K562 (cell line): ENCODE data around the gene ERF. TPM values are rescaled to one million over a fixed set of nuclear protein-coding genes. Genes with fewer than 3 reads are reported as not detected.

Source experiments
- CREB1 ChIP-seq, 2 experiments: sonication (generic) in 1 of 2; formaldehyde crosslinking in 1 of 2; IDR thresholded peaks; 2 replicates each; pipeline versions ENCODE4 v1.6.1 to v1.8.0; 2012 to 2022; ENCODE audit warnings: inconsistent platforms in 1 of 2, mild to moderate bottlenecking in 1 of 2, missing genetic modification reagents in 1 of 2, moderate library complexity in 1 of 2
- IRF2 ChIP-seq: sonication (generic); formaldehyde crosslinking; IDR thresholded peaks from 2 replicates; pipeline ENCODE4 v1.8.1; 2022; ENCODE audit warnings: mild to moderate bottlenecking, missing genetic modification reagents
- MAFK ChIP-seq: IDR thresholded peaks from 2 replicates; pipeline ENCODE4 v1.6.1; 2011; ENCODE audit warnings: low read length, improper control_type of control experiment
- MAX ChIP-seq: sonication (generic); formaldehyde crosslinking; IDR thresholded peaks from 2 replicates; pipeline ENCODE4 v1.9.0; 2022; ENCODE audit warnings: mild to moderate bottlenecking, missing genetic modification reagents
- MNT ChIP-seq, 2 experiments: fragments of 450-650 bp; conservative IDR thresholded peaks; 2 replicates each; pipeline ENCODE4 v1.6.1; 2017; ENCODE audit warnings: mild to moderate bottlenecking in 2 of 2, moderate library complexity in 2 of 2
- MTA3 ChIP-seq: fragments of 450-650 bp; formaldehyde crosslinking; IDR thresholded peaks from 2 replicates; pipeline ENCODE4 v1.6.1; 2017; ENCODE audit warnings: mild to moderate bottlenecking, borderline replicate concordance
- MYC ChIP-seq, 2 experiments: fragments of 250-450 bp in 1 of 2; sonication (Bioruptor Pico) in 1 of 2; IDR thresholded peaks; 2 replicates each; pipeline versions ENCODE4 v1.5.1 to v1.6.1; 2012 to 2021; ENCODE audit warnings: low read depth in 2 of 2, borderline replicate concordance in 1 of 2, improper control_type of control experiment in 1 of 2, low read length in 1 of 2, mild to moderate bottlenecking in 1 of 2, moderate library complexity in 1 of 2
- NRF1 ChIP-seq, 2 experiments: fragments of 450-650 bp; IDR thresholded peaks in 1 of 2; conservative IDR thresholded peaks in 1 of 2; 2 replicates each; pipeline ENCODE4 v1.6.1; 2014; ENCODE audit warnings: mild to moderate bottlenecking in 2 of 2
- RFX7 ChIP-seq: fragments of 250-450 bp; sonication (Bioruptor Pico); IDR thresholded peaks from 2 replicates; pipeline ENCODE4 v1.5.1; 2021; ENCODE audit warnings: mild to moderate bottlenecking
- SMARCE1 ChIP-seq: fragments of 450-650 bp; IDR thresholded peaks from 2 replicates; pipeline ENCODE4 v1.7.1; 2016; ENCODE audit warnings: mild to moderate bottlenecking
- SRSF7 ChIP-seq: fragments of 200-400 bp; formaldehyde crosslinking; optimal IDR thresholded peaks from 2 replicates; pipeline ENCODE3; 2017; ENCODE audit warnings: mild to moderate bottlenecking, low read depth, low read length
- TFAP4 ChIP-seq: sonication (generic); formaldehyde crosslinking; IDR thresholded peaks from 2 replicates; pipeline ENCODE4 v1.8.0; 2022; ENCODE audit warnings: missing genetic modification reagents, mild to moderate bottlenecking, moderate library complexity, borderline replicate concordance
- VEZF1 ChIP-seq: fragments of 200-800 bp; sonication (Bioruptor generic); IDR thresholded peaks from 2 replicates; pipeline ENCODE4 v1.6.1; 2017; ENCODE audit warnings: missing genetic modification characterization, missing compliant biosample characterization
- ZBTB7A ChIP-seq: IDR thresholded peaks from 2 replicates; pipeline ENCODE4 v1.6.1; 2011; ENCODE audit warnings: low read depth, mild to moderate bottlenecking, low read length, moderate library complexity, borderline replicate concordance; ENCODE audit not compliant: control insufficient read depth
- ZNF592 ChIP-seq: fragments of 450-650 bp; IDR thresholded peaks from 2 replicates; pipeline ENCODE4 v1.6.1; 2017; ENCODE audit warnings: antibody characterized with exemption, mild to moderate bottlenecking
- polyA plus RNA-seq, 8 experiments: library from polyadenylated mRNA; depleted of rRNA in 4 of 8; stranded (reverse) in 5 of 8; unstranded in 3 of 8; fragments of >200 nt; fragmentation: Nextera tagmentation in 2 of 8; fragmentation: Illumina TruSeq in 1 of 8; extraction: Ambion mirVana in 2 of 8; extraction: Trizol in 1 of 8; gene quantifications; 2 replicates each; pipeline versions ENCODE4 v1.2.1 to v1.2.3, GENCODE V29; 2011 to 2014; ENCODE audit warnings: inconsistent platforms in 1 of 8, missing spikeins in 1 of 8
- total RNA-seq, 7 experiments: library from RNA; depleted of rRNA in 6 of 7; stranded (reverse); fragments of >200 nt in 6 of 7; fragmentation: Illumina TruSeq in 2 of 7; extraction: Trizol in 2 of 7; gene quantifications; 2 replicates each; pipeline versions ENCODE4 v1.2.1 to v1.2.3, GENCODE V29; 2011 to 2021; ENCODE audit warnings: low replicate concordance in 1 of 7

ERF gene
- total and polyA plus RNA-seq, 9 of the 15 experiments (the other 6 are each of a cell fraction or from before 2014, with no cell fraction given), result 0.03 to 75.4 (median 27.0) TPM

- TF ChIP-seq IRF2 (CRISPR knock-in tag) (0 out of 2 replicates have a peak, but pooled peaks have one; percentile 19), SMARCE1 (no peak; the same call in 1 of the 2 replicates), ZBTB7A (peak; percentile 67; the same call in 1 of the 2 replicates), RFX7 (CRISPR knock-in tag) (no peak), TFAP4 (CRISPR knock-in tag) (0 out of 2 replicates have a peak, but pooled peaks have one; percentile 7), MAX (CRISPR knock-in tag) (0 out of 2 replicates have a peak, but pooled peaks have one; percentile 3), VEZF1 (peak; percentile 83), MYC (IDR thresholded peaks at IDR 0.05; ENCODE audit: low read depth, low read length) (no peak; the same call in 1 of the 2 replicates), MYC (CRISPR knock-in tag; IDR thresholded peaks at IDR 0.05; ENCODE audit: borderline replicate concordance, low read depth) (no peak), MTA3 (0 out of 2 replicates have a peak, but pooled peaks have one; percentile 33), MNT (conservative IDR thresholded peaks at IDR 0.05) (peak in 1 of 2 experiments; percentile 41; a peak in 1 of 4 replicates), CREB1 (IDR thresholded peaks at IDR 0.05) (no peak), CREB1 (CRISPR knock-in tag; IDR thresholded peaks at IDR 0.05) (peak; percentile 53), NRF1 (conservative IDR thresholded peaks at IDR 0.05 in 1 of 2, IDR thresholded peaks at IDR 0.05 in 1 of 2) (peak; percentile 51 to 71), MAFK (no peak), SRSF7 (no peak), ZNF592 (0 out of 2 replicates have a peak, but pooled peaks have one; percentile 45)
Measured at GRCh38 chr19:42270346-42271044, 15.6 kb upstream of the ERF start (continued).
